NCI-H128 (cell line): Measurements from ENCODE around the gene TMBIM1.
"Not testable (repeated sequence)": the region's sequence is repeated elsewhere in the genome, so short reads cannot be mapped to it uniquely, and the experiment has no call there.

Experiments
- DNase-seq: peaks from one replicate; lab custom pipeline; 2025; ENCODE audit not compliant: unreplicated experiment; lab: John Stamatoyannopoulos, UW

The TMBIM1 gene

GRCh38 chr2:218318241-218318640 lies 25.9 kb upstream of the TMBIM1 start:
- DNase-seq = no peak

DNA sequence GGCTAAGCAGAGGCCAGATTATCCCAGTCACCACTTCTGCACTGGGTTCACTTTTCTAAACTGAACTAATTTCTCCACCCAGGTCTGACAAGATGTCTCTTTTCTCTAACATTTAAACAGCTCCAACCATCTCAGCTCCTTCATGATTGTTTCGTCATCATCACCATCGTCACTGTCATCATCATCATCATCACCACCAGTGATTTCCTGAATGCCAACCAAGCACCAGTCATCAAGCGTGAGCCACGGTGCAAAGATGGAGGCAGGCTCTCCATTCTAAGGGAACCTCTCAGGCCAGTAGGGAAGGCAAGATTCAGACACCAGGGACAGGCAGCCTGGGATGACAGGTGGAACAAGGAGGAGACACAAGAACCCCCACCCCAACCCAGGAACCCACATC lies 25.5 kb upstream of the TMBIM1 start:
- DNase-seq = no peak

DNA sequence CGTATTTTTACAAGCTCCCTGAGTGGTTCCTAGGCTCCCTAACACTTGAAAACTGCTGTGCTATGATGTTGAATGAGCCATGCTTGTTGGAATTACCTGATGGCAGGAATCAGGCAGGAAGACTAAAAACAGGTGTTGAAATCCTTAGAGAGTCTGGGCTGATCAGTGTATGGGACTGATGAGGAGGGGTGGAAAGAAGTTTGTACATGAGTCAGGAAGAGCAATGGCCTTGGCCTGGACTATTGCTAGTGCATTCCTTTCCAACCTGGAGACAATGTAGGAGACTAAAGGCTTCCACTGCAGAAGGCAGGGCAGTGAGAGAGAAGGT lies 25.0 kb upstream of the TMBIM1 start:
- DNase-seq = no peak

- DNase-seq = no peak
Observed at GRCh38 chr2:218315397-218315796, 23.1 kb upstream of the TMBIM1 start.

GRCh38 chr2:218314764-218315163 lies 22.5 kb upstream of the TMBIM1 start:
- DNase-seq = not testable (repeated sequence)

- no peak for DNase-seq
Observed at GRCh38 chr2:218313356-218313755, 21.1 kb upstream of the TMBIM1 start.

DNA sequence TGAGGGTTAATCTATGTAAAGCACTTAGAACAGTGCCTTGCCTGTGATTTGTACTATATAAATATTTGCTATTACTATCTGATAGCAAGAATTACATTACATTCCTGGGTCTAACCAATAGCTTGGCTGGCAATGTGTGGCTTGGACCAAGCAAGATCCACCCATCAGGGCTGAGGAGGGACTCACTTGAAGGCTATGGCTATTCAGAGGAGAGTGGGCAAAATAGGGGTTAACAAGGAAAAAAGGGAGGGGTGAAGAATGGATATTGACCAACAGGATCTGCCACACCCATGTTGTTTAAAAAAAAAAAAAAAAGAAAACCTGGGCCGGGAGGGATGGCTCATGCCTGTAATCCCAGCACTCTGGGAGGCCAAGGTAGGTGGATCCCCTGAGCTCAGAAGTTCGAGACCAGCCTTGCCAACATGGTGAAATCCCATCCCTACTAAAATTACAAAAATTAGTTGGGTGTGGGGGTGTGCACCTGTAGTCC lies 20.0 kb upstream of the TMBIM1 start:
- no peak for DNase-seq

DNA sequence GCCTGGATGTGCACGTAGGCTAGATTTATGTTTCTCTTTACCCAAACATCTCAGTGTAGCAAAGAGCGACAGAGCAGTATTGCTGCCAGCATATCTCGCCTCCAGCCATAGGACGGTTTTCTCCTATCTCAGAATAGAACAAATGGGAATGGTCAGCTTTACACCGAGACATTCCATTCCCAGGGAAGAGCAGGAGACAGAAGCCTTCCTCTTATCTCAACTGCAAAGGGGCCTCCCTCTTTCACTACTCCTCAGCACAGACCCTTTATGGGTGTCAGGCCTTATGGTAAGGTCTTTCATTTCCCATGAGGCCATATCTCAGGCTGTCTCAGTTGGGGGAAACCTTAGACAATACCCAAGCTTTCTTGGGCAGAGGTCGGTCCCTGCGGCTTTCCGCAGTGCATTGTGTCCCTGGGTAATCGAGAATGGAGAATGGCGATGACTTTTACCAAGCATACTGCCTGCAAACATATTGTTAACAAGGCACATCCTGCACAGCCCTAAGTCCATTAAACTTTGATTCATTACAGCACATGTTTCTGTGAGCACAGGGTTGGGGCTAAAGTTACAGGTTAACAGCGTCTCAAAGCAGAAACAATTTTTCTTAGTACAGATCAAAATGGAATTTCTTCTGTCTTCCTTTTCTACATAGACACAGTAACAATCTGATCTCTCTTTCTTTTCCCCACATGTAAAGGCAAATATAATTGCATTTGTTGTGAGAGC lies 19.4 kb upstream of the TMBIM1 start:
- DNase-seq = not testable (repeated sequence)

- DNase-seq = no peak
Observed at GRCh38 chr2:218310853-218311540, 18.7 kb upstream of the TMBIM1 start.

- no peak for DNase-seq
Observed at GRCh38 chr2:218307415-218308090, 15.2 kb upstream of the TMBIM1 start.

- no peak for DNase-seq
Observed at GRCh38 chr2:218306184-218306920, 14.0 kb upstream of the TMBIM1 start.

DNA sequence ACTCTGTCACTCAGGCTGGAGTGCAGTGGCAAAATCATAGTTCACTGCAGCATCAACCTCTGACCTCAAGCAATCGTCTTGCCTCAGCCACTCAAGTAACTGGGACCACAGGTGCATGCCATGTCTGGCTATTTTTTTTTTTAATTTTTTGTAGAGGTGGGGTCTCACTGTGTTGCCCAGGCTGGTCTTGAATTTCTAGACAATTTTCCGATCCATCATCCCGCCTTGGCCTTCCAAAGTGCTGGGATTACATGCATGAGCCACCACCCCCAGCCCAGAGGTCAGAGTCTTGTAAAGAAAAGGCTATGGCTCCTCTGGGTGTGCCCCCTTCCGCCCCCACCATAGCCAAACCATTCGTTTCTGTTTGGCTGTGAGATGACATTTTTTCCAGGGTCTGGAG lies 13.1 kb upstream of the TMBIM1 start:
- no peak for DNase-seq

DNA sequence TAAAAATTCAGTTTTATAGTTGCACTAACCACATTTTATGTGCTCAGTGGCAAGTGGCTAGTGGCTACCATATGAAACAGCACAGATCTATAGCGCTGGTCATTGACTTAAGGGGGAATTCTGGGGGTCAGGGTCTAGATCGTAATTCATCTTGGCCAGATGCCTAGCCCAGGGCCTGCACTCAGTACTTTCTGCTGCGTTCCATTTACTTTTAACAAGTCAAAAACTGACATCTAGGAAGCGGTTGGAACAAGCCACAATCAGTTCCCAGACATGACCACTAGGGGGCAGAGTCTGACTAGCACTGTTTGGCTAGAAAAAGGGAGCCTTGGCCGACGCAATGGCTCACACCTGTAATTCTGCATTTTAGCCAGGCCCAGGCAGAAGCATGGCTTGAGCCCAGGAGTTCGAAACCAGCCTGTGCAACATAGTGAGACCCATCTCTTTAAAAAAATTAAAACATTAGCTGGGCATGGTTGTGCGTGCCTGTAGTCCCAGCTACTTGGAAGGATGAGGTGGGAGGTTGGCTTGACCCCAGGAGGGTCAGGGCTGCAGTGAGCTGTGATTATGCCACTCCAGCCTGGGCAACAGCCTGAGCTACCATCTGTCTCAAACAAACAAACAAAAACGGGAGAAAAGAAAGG lies 9.0 kb upstream of the TMBIM1 start:
- peak; percentile 60 for DNase-seq

DNA sequence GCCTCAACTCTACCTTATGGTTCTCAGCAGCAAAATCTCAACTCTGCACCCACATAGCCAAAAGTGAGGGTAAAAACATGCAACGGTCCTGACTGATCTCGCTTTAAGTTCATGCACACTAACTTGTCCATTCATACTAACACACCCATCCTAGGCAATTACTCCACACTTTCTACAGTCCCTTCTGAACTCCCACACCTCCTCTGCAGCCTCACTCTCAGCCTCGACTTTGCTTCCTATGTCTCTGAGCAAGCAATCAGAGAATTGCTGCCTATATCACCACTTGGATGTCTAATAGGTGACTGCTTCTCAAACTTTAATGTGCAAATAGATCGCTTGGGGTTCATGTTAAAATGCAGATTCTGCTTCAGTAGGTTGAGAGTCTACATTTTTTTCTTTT lies 7.8 kb upstream of the TMBIM1 start:
- DNase-seq = no peak

- DNase-seq = no peak
Observed at GRCh38 chr2:218298314-218298875, 6.1 kb upstream of the TMBIM1 start.

DNA sequence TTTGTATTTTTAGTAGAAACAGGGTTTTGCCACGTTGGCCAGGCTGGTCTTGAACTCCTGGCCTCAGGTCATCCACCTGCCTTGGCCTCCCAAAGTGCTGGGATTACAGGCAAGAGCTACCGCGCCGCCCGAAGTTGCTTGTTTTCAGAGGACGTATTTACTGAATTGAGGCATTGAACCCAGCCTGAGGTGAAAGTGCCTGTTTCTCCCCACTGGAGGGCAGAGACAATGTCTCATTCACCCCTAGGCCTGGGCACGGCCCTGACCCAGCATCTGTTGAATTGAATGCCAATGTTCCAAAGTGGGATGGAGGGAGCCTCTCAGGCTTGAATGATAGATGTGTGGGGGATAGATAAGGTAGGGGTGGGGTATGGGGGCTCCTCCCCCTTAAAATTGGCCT lies 4.5 kb upstream of the TMBIM1 start:
- DNase-seq = no peak

DNA sequence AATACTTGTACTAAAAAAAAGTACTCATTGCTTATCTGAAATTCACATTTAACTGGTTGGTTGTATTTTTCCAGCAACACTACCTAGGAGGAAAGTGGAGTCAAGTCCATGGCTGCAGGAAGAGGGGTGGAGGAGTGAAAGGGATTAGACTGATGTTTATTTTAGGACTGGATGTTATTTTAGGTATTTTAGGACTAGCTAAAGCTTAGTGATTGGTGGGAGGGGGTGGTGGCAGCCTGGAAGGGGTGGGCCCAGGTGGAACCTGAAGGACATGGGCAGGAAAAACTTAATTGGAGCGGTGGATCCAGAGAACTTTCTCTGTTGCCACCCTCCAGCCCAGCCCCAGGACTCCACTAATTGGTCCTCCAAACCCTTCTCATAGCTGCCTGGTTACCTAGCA lies 3.9 kb upstream of the TMBIM1 start:
- DNase-seq = no peak

- no peak for DNase-seq
Observed at GRCh38 chr2:218295029-218295428, 2.7 kb upstream of the TMBIM1 start.

GRCh38 chr2:218294430-218295022 lies 2.2 kb upstream of the TMBIM1 start:
- no peak for DNase-seq

DNA sequence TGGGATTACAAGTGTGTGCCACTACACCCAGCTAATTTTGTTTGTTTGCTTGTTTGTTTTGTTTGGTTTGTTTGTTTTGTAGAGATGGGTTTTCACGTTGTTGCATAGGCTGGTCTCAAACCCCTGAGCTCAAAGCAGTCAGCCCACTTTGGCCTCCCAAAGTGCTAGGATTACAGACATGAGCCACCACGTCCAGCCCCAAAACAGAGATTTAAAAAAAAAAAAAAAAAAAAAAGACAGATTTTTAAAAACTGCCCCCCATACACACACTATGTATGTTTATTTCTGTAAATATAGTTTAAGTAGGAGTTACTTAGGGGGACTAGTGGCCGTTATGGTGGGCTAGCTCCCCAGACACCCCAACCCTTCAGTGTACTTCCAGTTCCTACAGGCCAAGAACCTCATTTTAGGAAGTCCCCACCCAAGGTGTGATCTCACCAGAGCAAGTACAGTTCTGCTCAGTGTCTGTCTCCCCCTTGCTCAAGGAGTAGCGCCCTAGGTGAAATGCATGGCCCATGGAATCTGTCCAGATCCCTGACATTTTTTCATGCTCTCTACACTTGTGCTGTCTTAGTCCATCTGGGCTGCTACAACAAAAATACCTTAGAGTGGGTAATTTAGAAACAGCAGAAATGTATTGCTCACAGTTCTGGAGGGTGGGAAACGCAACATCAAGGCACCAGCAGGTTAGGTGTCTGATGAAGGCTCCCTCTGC lies 1.6 kb upstream of the TMBIM1 start:
- DNase-seq = no peak
